Right renal pelvis (tissue), 4 donors: ENCODE results near the gene ACAP1. TPM values are rescaled to one million over a fixed set of nuclear protein-coding genes. Genes with fewer than 3 reads are reported as not detected.
"Not testable (repeated sequence)": the region's sequence is repeated elsewhere in the genome, so short reads cannot be mapped to it uniquely, and the experiment has no call there.

Source experiments
- DNase-seq, 4 donors: peaks; one replicate each; pipeline ENCODE4 v3.0.0-alpha.2; 2013; ENCODE audit warnings: low read depth in 4 of 4, low spot score in 3 of 4, missing footprints in 1 of 4
- polyA plus RNA-seq, 4 donors: library from polyadenylated mRNA; unstranded; fragments of 120-200 nt; gene quantifications; one replicate each; pipeline ENCODE4 v1.2.1, GENCODE V29; 2013; ENCODE audit not compliant: insufficient read length in 4 of 4

ACAP1 gene
- polyA plus RNA-seq, 4 donors, result 5.7 to 9.1 (median 6.0) TPM

DNA sequence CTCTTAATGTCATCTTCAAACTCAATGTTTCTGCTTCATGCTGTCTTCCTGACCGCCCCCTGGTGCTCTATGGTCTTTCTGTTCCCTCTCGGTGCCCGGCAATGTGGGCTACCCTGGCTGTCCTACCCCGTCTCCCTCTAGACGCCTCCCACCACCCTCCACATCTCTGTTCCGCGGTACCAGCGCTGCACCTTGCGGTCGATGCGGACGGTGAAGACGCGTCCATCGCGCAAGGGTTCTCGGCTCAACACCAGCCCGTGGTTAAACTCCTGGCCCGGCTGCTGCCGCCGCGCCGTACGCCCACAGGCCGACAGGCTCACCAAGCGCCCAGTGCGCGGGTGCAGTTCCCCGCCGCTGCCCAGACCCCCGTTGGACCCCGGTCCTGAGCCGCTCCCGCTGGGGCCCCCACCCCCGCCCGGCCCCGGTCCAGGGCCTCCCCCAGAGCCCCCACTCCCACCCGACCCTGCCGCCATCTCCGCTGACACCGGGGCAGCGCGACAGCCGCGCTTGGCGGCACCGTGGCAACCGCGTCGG lies 7.4 kb upstream of the ACAP1 start, which contains the start of gene NEURL4:
Gene NEURL4, minus strand, starts transcription at position 496 of the 534 bp plus-strand sequence. Its CDS starts 23 bp downstream, at position 473.
- no peak for DNase-seq

DNA sequence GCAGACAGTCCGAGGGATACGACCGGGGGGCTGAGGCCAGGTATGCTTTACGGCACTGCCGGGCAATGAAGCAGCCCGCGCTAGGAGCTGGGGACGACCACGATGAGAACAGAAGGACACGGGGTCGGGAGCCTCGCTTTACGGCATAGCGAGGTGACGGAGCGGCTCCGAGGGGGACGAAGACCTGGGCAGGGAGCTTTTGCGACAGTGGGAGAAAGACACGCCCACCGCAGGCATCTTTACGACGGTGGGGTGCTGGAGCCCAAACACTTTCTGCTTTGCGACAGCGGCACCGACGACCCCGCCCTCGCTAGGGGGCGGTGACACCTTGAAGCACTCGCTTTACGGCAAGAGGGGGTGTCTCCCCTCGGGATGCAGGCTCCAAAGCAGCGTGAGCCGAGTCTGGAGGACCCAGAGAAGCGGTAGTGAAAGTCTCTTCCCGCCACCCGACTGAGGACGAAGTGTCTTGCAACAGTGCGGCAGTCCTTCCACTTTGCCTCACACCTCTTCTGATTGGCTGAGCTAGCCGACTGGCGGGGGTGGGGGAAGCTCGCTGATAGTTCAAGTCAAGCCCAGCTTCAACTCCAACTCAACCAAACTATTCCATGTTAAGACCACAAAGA lies 6.8 kb upstream of the ACAP1 start:
- DNase-seq, result peak; percentile 97 to 99 (median 98)

DNA sequence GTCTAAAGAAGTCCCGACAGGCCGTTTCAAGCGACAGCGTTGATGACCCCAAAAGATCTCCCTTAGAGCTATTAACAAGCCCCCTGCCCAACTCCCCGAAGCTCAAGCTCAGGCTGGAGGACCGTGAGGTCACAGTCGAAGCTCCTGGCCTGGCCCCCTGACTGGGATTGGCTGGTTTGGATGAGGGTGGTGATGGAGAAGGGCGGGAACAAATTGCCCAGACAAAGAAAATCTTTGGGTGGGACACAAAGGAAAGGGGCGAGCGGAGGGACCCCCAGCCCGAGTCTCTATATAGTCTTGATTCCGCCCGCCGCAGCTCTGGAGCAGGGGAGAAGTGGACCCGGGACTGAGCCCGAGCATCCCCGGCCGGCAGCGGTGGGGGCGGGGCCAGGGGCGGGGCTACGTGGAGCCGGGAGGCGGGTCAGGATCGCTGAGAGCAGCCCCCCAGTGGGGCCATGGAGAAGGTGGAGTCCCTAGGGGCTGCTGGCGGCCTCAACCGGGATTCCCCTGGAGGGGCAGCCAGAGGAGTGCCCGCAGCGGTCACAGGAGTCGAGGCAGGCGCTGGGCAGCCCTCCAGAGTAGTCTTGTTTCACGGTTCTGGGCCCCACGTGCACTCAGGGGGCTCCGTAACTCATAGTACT lies 6.2 kb upstream of the ACAP1 start:
- DNase-seq, result peak in 2 of 4 donors; percentile 77 to 78

DNA sequence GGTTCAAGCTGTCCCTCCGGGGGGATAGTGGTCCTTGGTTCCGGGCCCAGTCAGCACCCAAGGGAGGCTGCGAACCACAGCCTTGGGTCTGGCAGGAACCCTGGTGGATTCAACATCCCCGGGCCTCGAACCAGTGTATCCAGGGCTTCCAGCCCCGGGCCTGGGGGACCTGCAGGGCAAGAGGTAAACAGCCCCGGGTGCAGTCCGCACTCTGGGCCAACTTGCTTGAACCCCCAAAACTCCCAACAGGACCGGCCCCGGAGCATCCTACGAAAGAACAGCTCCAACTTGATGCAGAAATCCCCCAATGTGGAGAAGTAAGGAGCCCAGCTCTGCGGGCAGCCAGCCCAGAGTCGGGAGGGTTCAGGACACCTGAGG lies 5.7 kb upstream of the ACAP1 start:
- no peak for DNase-seq

DNA sequence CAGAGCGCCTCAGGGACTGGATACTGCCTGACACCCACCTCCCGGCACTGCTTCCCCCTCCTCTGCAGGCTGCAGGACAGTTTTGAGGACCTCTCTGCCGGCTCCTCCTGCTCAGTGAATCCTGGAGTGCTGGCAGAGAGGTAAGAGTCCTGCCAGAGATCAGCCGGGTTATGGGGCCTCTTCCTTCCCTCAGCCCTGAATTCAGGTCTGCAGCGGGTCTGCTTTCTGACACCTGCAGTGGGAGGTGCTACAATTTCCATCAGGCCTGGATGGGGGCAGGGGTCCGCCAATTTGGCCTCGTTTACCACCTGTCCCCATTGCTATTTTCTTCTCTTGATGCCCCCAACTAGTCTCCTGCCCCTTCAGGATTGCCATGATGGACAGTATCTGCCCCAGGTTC lies 4.2 kb upstream of the ACAP1 start:
- no peak for DNase-seq

DNA sequence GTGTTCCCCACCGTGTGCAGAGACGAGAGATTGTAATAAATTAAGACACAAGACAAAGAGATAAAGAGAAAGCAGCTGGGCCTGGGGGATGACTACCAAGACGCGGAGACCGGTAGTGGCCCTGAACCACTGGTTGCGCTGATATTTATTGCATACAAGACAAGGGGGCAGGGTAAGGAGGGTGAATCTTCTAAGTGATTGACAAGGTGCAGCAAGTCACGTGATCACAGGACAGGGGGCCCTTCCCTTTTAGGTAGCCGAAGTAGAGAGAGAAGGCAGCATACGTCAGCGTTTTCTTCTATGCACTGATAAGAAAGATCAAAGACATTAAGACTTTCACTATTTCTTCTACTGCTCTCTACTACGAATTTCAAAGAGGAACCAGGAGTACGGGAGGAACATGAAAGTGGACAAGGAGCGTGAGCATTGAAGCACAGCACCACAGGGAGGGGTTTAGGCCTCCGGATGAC lies 3.7 kb upstream of the ACAP1 start:
- not testable (repeated sequence) for DNase-seq

DNA sequence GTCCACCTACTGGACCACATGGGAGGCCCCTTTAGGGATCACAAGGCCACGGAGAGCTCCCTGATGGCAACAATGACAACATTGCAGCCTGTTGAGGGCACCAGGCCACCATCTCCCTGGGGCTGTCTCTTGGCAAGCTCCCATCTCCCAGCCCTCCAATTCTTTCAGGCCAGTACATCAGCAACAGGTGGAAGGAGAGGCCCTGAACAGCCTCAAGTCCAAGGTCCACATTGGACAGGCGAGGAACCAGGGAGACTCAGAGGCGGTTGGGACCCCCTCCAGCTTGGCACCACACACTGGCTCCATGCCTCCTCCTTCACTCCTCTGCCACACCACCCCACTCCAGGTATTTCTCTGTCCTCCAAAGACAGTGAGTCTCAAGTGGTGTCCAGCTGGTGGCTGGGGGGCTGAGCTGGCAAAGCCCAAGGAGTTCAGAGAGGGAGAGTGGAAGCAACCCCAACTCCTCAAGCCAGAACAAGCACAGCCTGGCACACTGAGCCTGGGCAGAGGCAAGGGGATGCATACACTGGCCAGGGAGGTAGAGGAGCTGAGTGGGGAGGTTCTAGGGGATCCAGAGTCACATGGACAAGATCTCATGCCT lies 1.3 kb upstream of the ACAP1 start:
- no peak for DNase-seq

DNA sequence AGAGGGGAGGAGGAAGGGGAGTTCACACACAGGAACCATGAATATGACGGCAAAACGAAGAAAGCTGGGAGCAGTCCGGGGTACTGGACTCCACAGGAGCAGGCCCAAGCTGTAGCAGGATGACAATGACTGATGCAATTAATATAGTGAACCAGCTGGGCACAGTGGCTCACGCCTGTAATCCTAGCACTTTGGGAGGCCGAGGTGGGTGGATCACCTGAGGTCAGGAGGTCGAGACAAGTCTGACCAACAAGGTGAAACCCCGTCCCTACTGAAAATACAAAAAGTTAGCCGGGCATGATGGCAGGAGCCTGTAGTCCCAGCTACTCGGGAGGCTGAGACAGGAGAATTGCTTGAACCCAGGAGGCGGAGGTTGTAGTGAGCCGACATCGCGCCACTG lies 564 bp upstream of the ACAP1 start:
- not testable (repeated sequence) for DNase-seq

DNA sequence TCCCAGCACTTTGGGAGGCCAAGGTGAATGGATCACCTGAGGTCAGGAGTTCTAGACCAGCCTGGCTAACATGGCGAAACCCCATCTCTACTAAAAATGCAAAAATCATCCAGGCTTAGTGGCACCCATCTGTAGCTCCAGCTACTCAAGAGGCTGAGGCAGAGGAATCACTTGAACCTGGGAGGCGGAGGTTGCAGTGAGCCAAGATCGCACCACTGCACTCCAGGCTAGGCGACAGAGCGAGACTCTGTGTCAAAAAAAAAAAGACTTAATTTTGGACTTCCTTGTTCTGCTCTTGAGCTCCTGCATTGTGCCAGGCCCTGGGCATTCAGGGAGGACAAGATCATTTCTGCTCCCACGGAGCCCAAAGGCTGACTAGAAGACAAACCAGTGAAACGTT lies 1.3 kb downstream of the ACAP1 start:
- not testable (repeated sequence) for DNase-seq

DNA sequence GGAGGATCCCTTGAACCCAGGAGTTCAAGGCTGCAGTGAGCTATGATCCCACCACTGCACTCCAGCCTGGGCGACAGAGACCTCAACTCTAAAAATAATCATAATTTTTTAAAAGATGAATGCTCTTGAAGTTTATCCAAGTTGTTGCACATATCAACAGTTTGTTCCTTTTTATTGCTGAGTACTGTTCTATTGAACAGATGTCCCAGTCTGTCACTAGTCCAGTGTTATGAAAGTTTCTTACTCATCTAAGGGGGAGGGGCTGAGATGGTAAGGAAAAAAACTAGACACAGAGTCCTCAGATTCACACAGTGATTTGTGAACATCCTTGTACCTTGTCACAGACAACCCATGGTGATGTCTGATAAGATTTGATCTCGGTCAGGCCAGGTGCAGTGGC lies 3.9 kb downstream of the ACAP1 start:
- no peak for DNase-seq

DNA sequence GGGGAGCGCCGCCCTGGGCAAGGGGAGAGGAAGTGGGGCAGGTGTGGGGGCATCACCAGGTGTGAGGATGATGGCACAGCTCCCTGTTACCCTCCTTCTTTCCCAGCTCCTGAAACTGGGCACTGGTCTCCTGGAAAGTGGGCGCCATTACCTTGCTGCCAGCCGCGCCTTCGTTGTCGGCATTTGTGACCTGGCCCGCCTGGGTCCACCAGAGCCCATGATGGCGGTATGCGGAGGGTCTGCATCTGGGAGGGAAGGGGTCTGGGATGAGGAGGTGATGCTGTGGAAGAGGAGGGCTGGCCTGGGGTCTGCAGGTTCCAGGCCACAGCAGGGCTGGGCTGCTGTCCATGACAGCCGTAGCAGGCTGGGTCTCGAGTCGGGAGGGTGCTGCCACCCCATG lies 5.5 kb downstream of the ACAP1 start:
- DNase-seq, result no peak

DNA sequence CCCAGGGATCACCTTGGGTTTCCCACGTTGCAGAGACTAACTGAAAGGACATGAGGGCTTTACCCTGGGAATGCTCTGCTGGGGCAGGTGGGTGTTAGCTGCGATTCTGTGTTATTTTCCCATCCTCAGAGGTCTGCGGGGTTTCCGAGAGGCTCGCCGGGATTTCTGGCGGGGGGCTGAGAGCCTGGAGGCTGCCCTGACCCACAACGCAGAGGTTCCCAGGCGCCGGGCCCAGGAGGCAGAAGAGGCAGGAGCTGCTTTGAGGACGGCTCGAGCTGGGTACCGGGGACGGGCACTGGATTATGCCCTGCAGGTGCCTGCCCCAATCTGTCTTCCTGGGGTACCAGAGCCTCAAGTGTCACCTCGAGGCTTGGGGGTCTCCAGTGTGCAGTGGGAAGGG lies 6.9 kb downstream of the ACAP1 start:
- DNase-seq, result no peak

DNA sequence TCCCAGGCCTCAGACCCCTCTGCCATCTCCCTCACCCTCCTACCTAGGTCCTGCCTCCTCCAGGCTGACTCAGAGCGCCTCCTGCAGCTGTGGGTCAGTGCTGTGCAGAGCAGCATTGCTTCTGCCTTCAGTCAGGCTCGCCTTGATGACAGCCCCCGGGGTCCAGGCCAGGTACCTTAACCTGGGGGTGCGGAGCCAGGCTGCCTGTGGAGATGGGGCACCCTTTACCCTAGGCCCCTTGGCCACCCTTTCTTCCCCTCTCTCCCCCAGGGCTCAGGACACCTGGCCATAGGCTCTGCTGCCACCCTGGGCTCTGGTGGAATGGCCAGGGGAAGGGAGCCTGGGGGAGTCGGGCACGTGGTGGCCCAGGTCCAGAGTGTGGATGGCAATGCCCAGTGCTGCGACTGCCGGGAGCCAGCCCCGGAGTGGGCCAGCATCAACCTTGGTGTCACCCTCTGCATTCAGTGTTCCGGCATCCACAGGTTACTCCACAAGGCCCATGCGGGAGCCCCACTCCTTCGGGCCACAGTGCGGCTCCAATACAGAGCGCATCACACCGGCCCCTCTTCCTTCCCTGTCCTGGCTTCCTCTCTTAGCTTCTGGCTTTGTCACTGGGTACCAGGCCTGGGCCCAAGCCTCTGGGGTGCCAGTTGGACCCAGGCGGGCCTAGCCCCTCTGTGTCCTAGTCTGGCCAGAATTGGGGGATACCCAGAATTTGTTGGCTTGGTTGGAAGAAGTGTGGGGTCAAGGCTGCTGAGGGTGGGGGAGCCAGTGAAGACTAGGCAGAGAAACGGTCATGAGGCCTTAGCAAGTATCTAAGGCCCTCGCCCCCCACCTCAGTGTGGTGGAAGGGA lies 10.7 kb downstream of the ACAP1 start:
- no peak for DNase-seq

DNA sequence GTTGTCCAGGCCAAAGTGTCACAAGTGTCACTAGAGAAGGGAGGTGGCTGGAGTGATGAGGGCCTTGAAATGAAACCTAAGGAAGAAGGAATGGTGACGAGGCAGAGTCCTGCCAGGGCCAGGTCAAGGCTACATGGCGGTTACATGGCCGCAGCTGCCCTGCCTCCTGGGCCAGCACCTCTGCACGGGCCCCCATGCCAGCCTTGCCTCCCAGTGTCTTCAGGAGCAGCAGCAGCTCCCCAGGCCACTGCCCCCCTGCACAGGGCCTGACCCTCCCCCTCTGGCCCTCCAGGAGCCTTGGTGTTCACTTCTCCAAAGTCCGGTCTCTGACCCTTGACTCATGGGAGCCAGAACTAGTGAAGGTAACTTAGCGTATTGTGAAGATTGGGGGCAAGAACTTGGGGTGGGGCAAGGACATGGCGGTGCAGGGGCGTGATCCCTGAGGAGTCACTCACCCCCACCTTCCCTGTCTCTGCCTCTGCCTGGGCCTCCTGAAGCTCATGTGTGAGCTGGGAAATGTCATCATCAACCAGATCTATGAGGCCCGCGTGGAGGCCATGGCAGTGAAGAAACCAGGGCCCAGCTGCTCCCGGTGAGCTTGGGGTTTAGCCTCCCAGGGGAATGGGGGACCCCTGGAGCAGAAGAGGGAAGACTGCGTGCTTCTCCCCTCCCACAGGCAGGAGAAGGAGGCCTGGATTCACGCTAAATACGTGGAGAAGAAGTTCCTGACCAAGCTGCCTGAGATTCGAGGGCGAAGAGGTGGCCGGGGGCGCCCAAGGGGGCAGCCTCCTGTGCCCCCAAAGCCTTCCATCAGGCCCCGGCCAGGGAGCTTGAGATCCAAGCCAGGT lies 11.5 kb downstream of the ACAP1 start:
- no peak for DNase-seq

DNA sequence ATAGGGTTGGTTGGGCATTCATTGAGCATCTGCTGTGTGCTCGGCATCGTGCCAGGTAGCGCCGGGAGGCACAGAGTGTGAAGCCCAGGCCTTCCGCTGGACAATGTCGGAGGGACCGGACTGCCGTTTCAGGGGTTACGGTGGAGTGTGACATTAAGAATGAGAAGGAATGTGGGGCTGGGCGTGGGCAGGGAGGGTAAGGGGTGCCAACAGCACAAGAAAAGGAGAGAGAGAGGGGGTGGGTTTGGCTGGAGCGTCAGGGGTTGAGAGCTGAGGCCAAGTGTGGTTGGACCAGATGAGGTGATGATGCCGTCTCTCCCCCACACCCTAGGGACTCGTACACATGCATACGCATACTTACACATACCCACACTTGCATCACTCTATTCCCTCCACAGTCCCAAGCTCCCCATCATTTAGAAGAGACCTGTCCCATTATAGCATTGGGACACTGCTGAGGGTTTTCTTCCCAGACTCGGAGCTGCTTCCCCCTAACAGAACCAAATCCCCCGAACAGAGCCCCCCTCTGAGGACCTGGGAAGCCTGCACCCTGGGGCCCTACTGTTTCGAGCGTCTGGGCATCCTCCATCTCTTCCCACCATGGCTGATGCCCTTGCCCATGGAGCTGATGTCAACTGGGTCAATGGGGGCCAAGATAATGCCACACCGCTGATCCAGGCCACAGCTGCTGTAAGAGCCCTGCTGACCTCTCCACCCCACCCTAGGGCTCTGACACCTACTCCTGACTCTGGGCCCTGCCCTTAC lies 12.3 kb downstream of the ACAP1 start:
- no peak for DNase-seq

DNA sequence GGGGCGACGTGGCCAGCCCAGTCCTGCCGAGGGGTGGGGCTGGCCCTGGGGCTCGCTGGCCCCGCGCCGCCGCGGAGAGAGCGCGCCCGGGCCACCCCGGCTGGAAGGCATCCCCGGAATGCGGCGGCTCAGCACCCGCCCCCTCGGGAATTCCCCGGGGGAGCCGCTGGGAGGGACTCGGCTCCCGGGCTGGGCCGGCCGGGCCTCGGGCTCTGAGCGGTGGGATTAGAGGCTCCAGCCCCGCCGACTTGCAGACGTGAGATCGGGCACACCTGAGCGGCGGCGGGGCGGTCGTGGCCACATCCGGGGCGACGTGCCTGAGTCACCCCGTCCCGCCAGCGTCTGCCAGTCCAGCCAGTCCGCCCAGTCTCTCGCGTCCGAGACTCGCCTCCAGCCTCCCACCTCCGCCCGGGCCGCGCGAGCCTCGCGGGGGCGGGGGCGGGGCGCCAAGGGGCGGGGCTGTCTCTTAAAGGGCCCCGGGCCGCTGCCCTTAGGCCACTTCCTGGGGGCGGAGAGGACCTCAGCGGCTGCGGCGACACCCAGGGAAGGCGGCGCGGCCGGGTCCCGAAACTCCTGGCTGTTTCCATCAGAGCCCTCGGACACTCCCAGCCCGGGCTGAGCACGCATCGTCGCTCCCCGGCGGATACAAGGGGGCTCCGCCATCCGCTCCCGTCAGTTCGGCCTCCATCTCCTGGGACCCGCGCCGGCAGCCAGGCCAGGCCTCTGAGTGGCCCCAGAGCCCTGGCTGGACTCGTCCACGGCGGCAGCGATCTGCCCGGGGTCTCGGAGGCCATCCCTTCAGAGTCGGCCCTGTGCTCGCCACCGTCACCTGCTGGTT lies 15.6 kb downstream of the ACAP1 start, which contains the start of gene KCTD11:
Gene KCTD11, plus strand, starts transcription at position 498 of the 838 bp plus-strand sequence.
- peak; percentile 66 to 78 (median 74) for DNase-seq

DNA sequence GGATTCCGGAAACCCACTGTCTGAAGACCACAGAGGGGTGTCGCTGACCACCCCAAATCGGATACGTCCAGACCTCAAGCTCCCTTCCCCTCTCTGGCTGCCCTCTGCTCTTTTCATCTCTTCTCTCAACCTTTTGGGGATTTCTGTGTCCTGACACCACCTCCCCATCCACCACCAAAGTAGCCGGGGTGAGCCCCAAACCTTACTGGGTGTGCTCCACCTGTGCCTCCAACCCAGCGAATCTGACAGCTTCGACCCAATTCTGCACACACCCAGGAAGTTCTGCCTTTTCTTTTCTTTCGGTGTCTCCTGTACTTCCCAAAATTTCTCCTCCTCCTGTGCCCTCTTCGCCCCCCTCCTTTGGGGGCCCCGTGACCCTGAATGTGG lies 16.2 kb downstream of the ACAP1 start:
- DNase-seq, result no peak
